BLaER1 treated with 17β-estradiol and CSF1 and Interleukin-3, amounts not matched to agents 10 nM and 100 nM (cell line): ENCODE data around the gene KRTAP9-2.
"Not testable (repeated sequence)": the region's sequence is repeated elsewhere in the genome, so short reads cannot be mapped to it uniquely, and the experiment has no call there.

ENCODE experiments used
- H3K27ac ChIP-seq, 11 experiments: shearing (Covaris generic); formaldehyde crosslinking; 2 replicates each; pipeline ENCODE4 v1.8.1; 2022
- H3K27me3 ChIP-seq, 11 experiments: shearing (Covaris generic); formaldehyde crosslinking; 2 replicates each; pipeline ENCODE4 v1.8.1; 2022
- H3K36me3 ChIP-seq, 11 experiments: shearing (Covaris generic); formaldehyde crosslinking; 2 replicates each; pipeline ENCODE4 v1.8.1; 2022
- H3K4me1 ChIP-seq, 10 experiments: shearing (Covaris generic); formaldehyde crosslinking; 2 replicates each; pipeline ENCODE4 v1.8.1; 2022
- H3K4me2 ChIP-seq, 11 experiments: shearing (Covaris generic); formaldehyde crosslinking; 2 replicates each; pipeline ENCODE4 v1.8.1; 2022
- H3K4me3 ChIP-seq, 10 experiments: shearing (Covaris generic); formaldehyde crosslinking; 2 replicates each; pipeline ENCODE4 v1.8.1; 2022
- H3K9ac ChIP-seq, 11 experiments: shearing (Covaris generic); formaldehyde crosslinking; 2 replicates each; pipeline ENCODE4 v1.8.1; 2022
- H3K9me3 ChIP-seq, 11 experiments: shearing (Covaris generic); formaldehyde crosslinking; replicated peaks in 1 of 11; 2 replicates each; pipeline ENCODE4 v1.8.1; 2022
- H4K20me1 ChIP-seq, 11 experiments: shearing (Covaris generic); formaldehyde crosslinking; 2 replicates each; pipeline ENCODE4 v1.8.1; 2022
- Cebpa-rat ChIP-seq, 11 experiments: shearing (Covaris generic); IDR thresholded peaks; 2 replicates each; pipeline ENCODE4 v1.8.1; 2022

The KRTAP9-2 gene

GRCh38 chr17:41231731-41232130 lies 5.3 kb downstream of the KRTAP9-2 start:
- Histone ChIP-seq H3K4me1 (no peaks in the 10 kb centered on the region), H3K27ac (no peak overlapping the region), H3K36me3 (no peaks in the 10 kb centered on the region), H3K9me3 (no peaks in the 10 kb centered on the region), H3K27me3 (no peaks in the 10 kb centered on the region), H3K4me2 (no peak overlapping the region), H3K4me3 (no peak overlapping the region), H4K20me1 (no peaks in the 10 kb centered on the region), H3K9ac (no peak overlapping the region)
- TF ChIP-seq Cebpa-rat (IDR thresholded peaks at IDR 0.05): no peak

GRCh38 chr17:41232399-41233105 lies 6.1 kb downstream of the KRTAP9-2 start, which contains the start of gene KRTAP9-3:
Gene KRTAP9-3 (plus strand): TSS chr17:41232449. CDS start chr17:41232502, 53 bp downstream.
- not testable (repeated sequence) for H3K9ac ChIP-seq, H3K36me3 ChIP-seq, H3K9me3 ChIP-seq, H3K4me3 ChIP-seq, H3K27me3 ChIP-seq, H3K27ac ChIP-seq, H3K4me2 ChIP-seq, H3K4me1 ChIP-seq, H4K20me1 ChIP-seq

DNA sequence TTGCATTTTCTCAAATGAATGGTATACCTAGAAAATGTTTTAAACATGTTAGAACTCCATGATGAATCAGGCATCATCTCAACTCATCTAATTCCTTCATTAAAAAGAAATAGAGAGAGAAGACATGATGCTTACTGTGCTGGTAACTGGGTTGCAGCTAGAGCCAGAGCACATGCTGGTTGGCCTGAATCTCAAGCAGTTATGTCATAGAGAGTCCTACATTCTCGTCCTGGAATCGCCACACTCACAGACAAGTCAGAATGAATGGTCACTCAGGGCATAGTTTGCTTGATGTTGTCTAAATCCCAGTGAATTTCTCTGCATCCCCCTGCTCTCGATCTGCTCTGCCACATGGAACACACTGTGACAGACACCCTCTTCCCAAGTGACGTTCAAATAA lies 10.7 kb downstream of the KRTAP9-2 start:
- not testable (repeated sequence) for H3K36me3 ChIP-seq, H3K4me3 ChIP-seq, H3K4me1 ChIP-seq, H3K4me2 ChIP-seq, H4K20me1 ChIP-seq, H3K27ac ChIP-seq, H3K9ac ChIP-seq, H3K27me3 ChIP-seq
- H3K9me3 ChIP-seq: peaks cover 7 to 14% (median 10%) of the 10 kb centered on the region in 11 experiments; a peak in 19 of 22 replicates

DNA sequence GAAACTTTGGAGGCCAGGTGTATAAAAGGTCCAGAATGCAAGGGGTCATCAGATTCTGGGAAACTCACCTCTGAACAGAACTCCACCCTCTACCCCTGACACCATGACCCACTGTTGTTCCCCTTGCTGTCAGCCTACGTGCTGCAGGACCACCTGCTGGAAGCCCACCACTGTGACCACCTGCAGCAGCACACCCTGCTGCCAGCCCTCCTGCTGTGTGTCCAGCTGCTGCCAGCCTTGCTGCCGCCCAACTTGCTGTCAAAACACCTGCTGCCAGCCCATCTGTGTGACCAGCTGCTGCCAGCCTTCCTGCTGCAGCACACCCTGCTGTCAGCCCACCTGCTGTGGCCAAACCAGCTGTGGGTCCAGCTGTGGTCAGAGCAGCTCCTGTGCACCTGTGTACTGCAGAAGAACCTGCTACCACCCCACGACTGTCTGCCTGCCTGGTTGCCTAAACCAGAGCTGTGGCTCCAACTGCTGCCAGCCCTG lies 11.5 kb downstream of the KRTAP9-2 start, which contains the start of gene KRTAP9-8:
KRTAP9-8 (plus strand) TSS at position 51 of the 489 bp plus-strand sequence; CDS start at position 104, 53 bp downstream.
- H3K4me1 ChIP-seq, H3K36me3 ChIP-seq, H3K9ac ChIP-seq, H3K27ac ChIP-seq, H4K20me1 ChIP-seq, H3K27me3 ChIP-seq, H3K4me3 ChIP-seq, H3K4me2 ChIP-seq: not testable (repeated sequence)
- H3K9me3 ChIP-seq: peaks cover 7 to 14% (median 10%) of the 10 kb centered on the region in 11 experiments; a peak in 19 of 22 replicates

- H3K4me3 ChIP-seq, H4K20me1 ChIP-seq, H3K9ac ChIP-seq, H3K27me3 ChIP-seq, H3K4me2 ChIP-seq, H3K4me1 ChIP-seq, H3K9me3 ChIP-seq, H3K27ac ChIP-seq, H3K36me3 ChIP-seq: not testable (repeated sequence)
Observed at GRCh38 chr17:41246995-41247787, 20.7 kb downstream of the KRTAP9-2 start.

- H3K9ac ChIP-seq, H3K36me3 ChIP-seq, H4K20me1 ChIP-seq, H3K4me1 ChIP-seq, H3K27ac ChIP-seq, H3K4me3 ChIP-seq, H3K27me3 ChIP-seq, H3K9me3 ChIP-seq, H3K4me2 ChIP-seq: not testable (repeated sequence)
Observed at GRCh38 chr17:41249637-41250240, 23.3 kb downstream of the KRTAP9-2 start, which contains the start of gene KRTAP9-4. Gene KRTAP9-4 (plus strand): TSS chr17:41249687. CDS start chr17:41249721, 34 bp downstream.

DNA sequence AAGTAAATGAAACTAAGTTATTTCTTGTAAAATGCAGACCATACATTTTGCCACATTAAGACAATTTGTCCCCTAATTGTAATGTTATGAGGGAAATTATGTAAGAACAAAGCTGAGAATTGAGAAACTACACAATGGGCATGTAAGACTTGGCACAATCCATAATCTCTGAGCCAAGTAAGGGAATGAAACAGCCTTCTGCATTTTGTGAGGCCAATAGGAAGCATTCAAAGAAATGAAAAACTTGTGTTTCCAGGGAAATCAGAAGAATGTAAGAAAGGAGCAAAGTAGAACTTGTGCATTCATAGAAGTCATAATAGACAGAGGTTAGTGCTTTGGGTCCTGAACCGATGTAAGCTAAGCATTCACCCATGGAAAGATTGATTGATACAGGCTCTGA lies 24.8 kb downstream of the KRTAP9-2 start:
- Histone ChIP-seq H3K4me1 (peaks cover 0 to 4% (median 0%) of the 10 kb centered on the region in 10 experiments; a peak in 1 of 20 replicates), H3K9ac (no peak overlapping the region), H3K27ac (no peak overlapping the region), H4K20me1 (no peaks in the 10 kb centered on the region), H3K9me3 (no peaks in the 10 kb centered on the region; a peak in 1 of 22 replicates), H3K36me3 (no peaks in the 10 kb centered on the region), H3K4me3 (no peak overlapping the region), H3K27me3 (no peaks in the 10 kb centered on the region), H3K4me2 (no peak overlapping the region)
- no peak for TF ChIP-seq Cebpa-rat (IDR thresholded peaks at IDR 0.05)

GRCh38 chr17:41254861-41255260 lies 28.4 kb downstream of the KRTAP9-2 start:
- Histone ChIP-seq H3K4me2 (no peak overlapping the region), H3K36me3 (no peaks in the 10 kb centered on the region), H3K4me1 (peaks cover 0 to 4% (median 0%) of the 10 kb centered on the region in 10 experiments; a peak in 1 of 20 replicates), H3K27me3 (no peaks in the 10 kb centered on the region), H3K4me3 (no peak overlapping the region), H3K27ac (no peak overlapping the region), H4K20me1 (no peaks in the 10 kb centered on the region), H3K9me3 (no peaks in the 10 kb centered on the region; a peak in 1 of 22 replicates), H3K9ac (no peak overlapping the region)
- TF ChIP-seq Cebpa-rat (IDR thresholded peaks at IDR 0.05): no peak

DNA sequence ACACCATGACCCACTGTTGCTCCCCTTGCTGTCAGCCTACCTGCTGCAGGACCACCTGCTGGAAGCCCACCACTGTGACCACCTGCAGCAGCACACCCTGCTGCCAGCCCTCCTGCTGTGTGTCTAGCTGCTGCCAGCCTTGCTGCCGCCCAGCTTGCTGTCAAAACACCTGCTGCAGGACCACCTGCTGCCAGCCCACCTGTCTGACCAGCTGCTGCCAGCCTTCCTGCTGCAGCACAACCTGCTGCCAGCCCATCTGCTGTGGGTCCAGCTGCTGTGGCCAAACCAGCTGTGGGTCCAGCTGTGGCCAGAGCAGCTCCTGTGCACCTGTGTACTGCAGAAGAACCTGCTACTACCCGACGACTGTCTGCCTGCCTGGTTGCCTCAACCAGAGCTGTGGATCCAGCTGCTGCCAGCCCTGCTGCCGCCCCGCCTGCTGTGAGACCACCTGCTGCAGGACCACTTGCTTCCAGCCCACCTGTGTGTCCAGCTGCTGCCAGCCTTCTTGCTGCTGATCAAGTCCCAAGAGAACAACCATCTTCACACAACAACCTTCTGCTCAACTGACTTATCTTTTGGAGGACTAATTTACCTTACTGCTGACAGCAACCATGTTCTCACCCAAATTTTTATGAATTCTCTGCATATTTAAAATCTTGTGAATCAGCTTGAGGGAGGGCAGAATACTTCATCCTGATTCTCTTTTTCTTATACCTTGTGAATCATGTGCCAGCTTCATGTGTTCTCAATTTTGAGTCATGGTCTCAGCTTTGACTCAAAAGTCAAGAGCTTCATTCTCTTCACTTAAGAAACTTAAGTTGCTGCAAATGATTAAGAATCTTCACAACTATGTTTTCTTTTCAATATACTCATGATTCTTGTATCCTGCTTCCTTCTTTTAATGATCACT lies 29.2 kb downstream of the KRTAP9-2 start, which contains the start of gene KRTAP9-9:
KRTAP9-9 (plus strand) TSS at position 4 of the 910 bp plus-strand sequence.
- H4K20me1 ChIP-seq, H3K4me2 ChIP-seq, H3K9ac ChIP-seq, H3K27ac ChIP-seq, H3K36me3 ChIP-seq, H3K9me3 ChIP-seq, H3K27me3 ChIP-seq, H3K4me1 ChIP-seq, H3K4me3 ChIP-seq: not testable (repeated sequence)
